AML-193 (cell line): ENCODE data around the gene ALDH5A1.

Experiments used
- DNase-seq, 2 experiments: peaks; one replicate each; lab custom pipeline; 2025; lab: John Stamatoyannopoulos, UW

ALDH5A1 gene

GRCh38 chr6:24524805-24525204, 30.0 kb downstream of the ALDH5A1 start:
- peak; percentile 30 to 46 for DNase-seq

- DNase-seq = no peak
Measured at GRCh38 chr6:24529985-24530384, 35.2 kb downstream of the ALDH5A1 start.

- no peak for DNase-seq
Measured at GRCh38 chr6:24534329-24534728, 39.6 kb downstream of the ALDH5A1 start.

GRCh38 chr6:24535210-24535609, 40.4 kb downstream of the ALDH5A1 start:
- no peak for DNase-seq

- no peak for DNase-seq
Measured at GRCh38 chr6:24536466-24536865, 41.7 kb downstream of the ALDH5A1 start.

- no peak for DNase-seq
Measured at GRCh38 chr6:24537082-24537699, 42.4 kb downstream of the ALDH5A1 start.

GRCh38 chr6:24537771-24538385, 43.1 kb downstream of the ALDH5A1 start:
- DNase-seq = no peak

- DNase-seq = no peak
Measured at GRCh38 chr6:24539416-24539815, 44.6 kb downstream of the ALDH5A1 start.

- DNase-seq = no peak
Measured at GRCh38 chr6:24540197-24540596, 45.4 kb downstream of the ALDH5A1 start.

GRCh38 chr6:24543683-24544082, 48.9 kb downstream of the ALDH5A1 start:
- DNase-seq = no peak

- no peak for DNase-seq
Measured at GRCh38 chr6:24545183-24545582, 50.4 kb downstream of the ALDH5A1 start.

- no peak for DNase-seq
Measured at GRCh38 chr6:24545691-24546090, 50.9 kb downstream of the ALDH5A1 start.

- no peak for DNase-seq
Measured at GRCh38 chr6:24546439-24546838, 51.7 kb downstream of the ALDH5A1 start.

GRCh38 chr6:24547243-24547642, 52.5 kb downstream of the ALDH5A1 start:
- no peak for DNase-seq

GRCh38 chr6:24549158-24549557, 54.4 kb downstream of the ALDH5A1 start:
- DNase-seq = no peak

GRCh38 chr6:24549674-24550353, 55.0 kb downstream of the ALDH5A1 start:
- no peak for DNase-seq

GRCh38 chr6:24551139-24551538, 56.4 kb downstream of the ALDH5A1 start:
- DNase-seq = no peak

GRCh38 chr6:24554474-24554873, 59.7 kb downstream of the ALDH5A1 start:
- no peak for DNase-seq

- DNase-seq = no peak
Measured at GRCh38 chr6:24558516-24558915, 63.7 kb downstream of the ALDH5A1 start.

- DNase-seq = no peak
Measured at GRCh38 chr6:24564081-24564480, 69.3 kb downstream of the ALDH5A1 start.

GRCh38 chr6:24565196-24565595, 70.4 kb downstream of the ALDH5A1 start:
- DNase-seq = no peak

- no peak for DNase-seq
Measured at GRCh38 chr6:24566020-24566767, 71.4 kb downstream of the ALDH5A1 start.

- no peak for DNase-seq
Measured at GRCh38 chr6:24568683-24569082, 73.9 kb downstream of the ALDH5A1 start.
